H9 (cell line): Measurements from ENCODE around the gene HDC. TPM values are rescaled to one million over a fixed set of nuclear protein-coding genes. Genes with fewer than 3 reads are reported as not detected.

ENCODE experiments used
- DNase-seq: peaks from one replicate; pipeline ENCODE4 v3.0.0-alpha.2; 2017
- H2AFZ ChIP-seq: one replicate; pipeline ENCODE4 v1.6.1; 2013; ENCODE audit warnings: mild to moderate bottlenecking, low read length, control low read depth, moderate library complexity
- H2AK5ac ChIP-seq: 2 replicates; pipeline ENCODE4 v1.6.1; 2013; ENCODE audit warnings: low read length, control low read depth, mixed read lengths; ENCODE audit not compliant: insufficient read length
- H2BK120ac ChIP-seq: one replicate; pipeline ENCODE4 v1.6.1; 2013; ENCODE audit warnings: low read depth, mild to moderate bottlenecking, low read length, control low read depth, inconsistent platforms; ENCODE audit not compliant: poor library complexity, severe bottlenecking
- H2BK12ac ChIP-seq: 2 replicates; pipeline ENCODE4 v1.6.1; 2013; ENCODE audit warnings: low read length, control low read depth, mixed read lengths, low read depth; ENCODE audit not compliant: insufficient read length
- H2BK15ac ChIP-seq: 2 replicates; pipeline ENCODE4 v1.6.1; 2013; ENCODE audit warnings: low read depth, low read length, control low read depth
- H2BK20ac ChIP-seq: one replicate; pipeline ENCODE4 v1.6.1; 2013; ENCODE audit warnings: low read depth, mild to moderate bottlenecking, low read length, control low read depth, inconsistent platforms; ENCODE audit not compliant: poor library complexity, severe bottlenecking
- H2BK5ac ChIP-seq: 2 replicates; pipeline ENCODE4 v1.6.1; 2013; ENCODE audit warnings: low read length, control low read depth, mixed read lengths; ENCODE audit not compliant: insufficient read length
- H3K14ac ChIP-seq: 2 replicates; pipeline ENCODE4 v1.6.1; 2013; ENCODE audit warnings: low read length, control low read depth; ENCODE audit not compliant: insufficient read depth
- H3K18ac ChIP-seq: 2 replicates; pipeline ENCODE4 v1.6.1; 2013; ENCODE audit warnings: low read depth, mild to moderate bottlenecking, mixed read lengths, low read length, control low read depth; ENCODE audit not compliant: insufficient read length
- H3K23ac ChIP-seq: 2 replicates; pipeline ENCODE4 v1.6.1; 2013; ENCODE audit warnings: low read length, control low read depth, mixed read lengths, low read depth; ENCODE audit not compliant: insufficient read length
- H3K23me2 ChIP-seq: 2 replicates; pipeline ENCODE4 v1.6.1; 2013; ENCODE audit warnings: low read depth, mild to moderate bottlenecking, mixed read lengths, low read length, control low read depth; ENCODE audit not compliant: insufficient read length, poor library complexity, severe bottlenecking
- H3K27ac ChIP-seq: 2 replicates; pipeline ENCODE4 v1.5.1; 2013; ENCODE audit warnings: low read length, control low read depth, mixed read lengths, low read depth; ENCODE audit not compliant: insufficient read length
- H3K27me3 ChIP-seq: 2 replicates; pipeline ENCODE4 v1.6.1; 2013; ENCODE audit warnings: low read length, control low read depth, inconsistent platforms; ENCODE audit not compliant: insufficient read depth
- H3K4ac ChIP-seq: 2 replicates; pipeline ENCODE4 v1.6.1; 2013; ENCODE audit warnings: low read depth, mild to moderate bottlenecking, control low read depth, inconsistent platforms, low read length, moderate library complexity
- H3K4me1 ChIP-seq: 2 replicates; pipeline ENCODE4 v1.6.1; 2013; ENCODE audit warnings: low read length, control low read depth, inconsistent platforms; ENCODE audit not compliant: insufficient read depth
- H3K4me2 ChIP-seq: 2 replicates; pipeline ENCODE4 v1.6.1; 2013; ENCODE audit warnings: low read length, control low read depth, mixed read lengths; ENCODE audit not compliant: insufficient read length, insufficient read depth
- H3K56ac ChIP-seq: 2 replicates; pipeline ENCODE4 v1.6.1; 2013; ENCODE audit warnings: low read depth, mild to moderate bottlenecking, mixed read lengths, low read length, control low read depth; ENCODE audit not compliant: insufficient read length
- H3K79me1 ChIP-seq: 2 replicates; pipeline ENCODE4 v1.6.1; 2013; ENCODE audit warnings: low read depth, mild to moderate bottlenecking, moderate library complexity, low read length, control low read depth, inconsistent platforms; ENCODE audit not compliant: insufficient read depth, poor library complexity, severe bottlenecking
- H3K79me2 ChIP-seq: 2 replicates; pipeline ENCODE4 v1.6.1; 2013; ENCODE audit warnings: low read length, control low read depth, inconsistent platforms; ENCODE audit not compliant: insufficient read depth
- H3K9ac ChIP-seq: 2 replicates; pipeline ENCODE4 v1.6.1; 2013; ENCODE audit warnings: low read length, control low read depth, mixed read lengths; ENCODE audit not compliant: insufficient read length; ENCODE audit errors: extremely low read depth
- H3K9me3 ChIP-seq: one replicate; pipeline ENCODE4 v1.6.1; 2013; ENCODE audit warnings: low read depth, low read length, inconsistent platforms; ENCODE audit not compliant: control insufficient read depth
- H3T11ph ChIP-seq: one replicate; pipeline ENCODE4 v1.6.1; 2013; ENCODE audit warnings: mild to moderate bottlenecking, low read length, control low read depth, inconsistent platforms
- H4K20me1 ChIP-seq: one replicate; pipeline ENCODE4 v1.6.1; 2013; ENCODE audit not compliant: control insufficient read depth, insufficient read length, insufficient read depth
- H4K5ac ChIP-seq: 2 replicates; pipeline ENCODE4 v1.6.1; 2013; ENCODE audit warnings: low read depth, mild to moderate bottlenecking, mixed read lengths, low read length, control low read depth; ENCODE audit not compliant: insufficient read length
- H4K8ac ChIP-seq: replicated peaks from 2 replicates; pipeline ENCODE4 v1.6.1; 2013; ENCODE audit warnings: low read length, control low read depth, mixed read lengths, low read depth; ENCODE audit not compliant: insufficient read length
- H4K91ac ChIP-seq: 2 replicates; pipeline ENCODE4 v1.6.1; 2013; ENCODE audit warnings: low read depth, mild to moderate bottlenecking, moderate library complexity, mixed read lengths, low read length, control low read depth; ENCODE audit not compliant: insufficient read length
- H3K27ac Mint-ChIP-seq, 3 experiments: 2 replicates in 2 of 3; 3 replicates in 1 of 3; pipeline ENCODE4 v1.8.0; 2020 to 2021; ENCODE audit warnings: mixed read lengths in 3 of 3, mild to moderate bottlenecking in 1 of 3, moderate library complexity in 1 of 3
- H3K27me3 Mint-ChIP-seq: 2 replicates; pipeline ENCODE4 v1.8.0; 2021; ENCODE audit warnings: low read depth, mild to moderate bottlenecking, moderate library complexity, mixed read lengths
- H3K36me3 Mint-ChIP-seq, 3 experiments: 2 replicates in 2 of 3; 3 replicates in 1 of 3; pipeline ENCODE4 v1.8.0; 2020 to 2021; ENCODE audit warnings: low read depth in 3 of 3, mixed read lengths in 3 of 3; ENCODE audit not compliant: insufficient read depth in 1 of 3
- H3K4me1 Mint-ChIP-seq, 2 experiments: 2 replicates each; pipeline ENCODE4 v1.8.0; 2020; ENCODE audit warnings: mixed read lengths in 2 of 2
- H3K4me3 Mint-ChIP-seq, 2 experiments: 2 replicates in 1 of 2; 3 replicates in 1 of 2; pipeline ENCODE4 v1.8.0; 2020 to 2021; ENCODE audit warnings: mild to moderate bottlenecking in 2 of 2, mixed read lengths in 2 of 2, moderate library complexity in 1 of 2
- H3K9me3 Mint-ChIP-seq, 2 experiments: 2 replicates in 1 of 2; 3 replicates in 1 of 2; pipeline ENCODE4 v1.8.0; 2020; ENCODE audit warnings: mild to moderate bottlenecking in 2 of 2, mixed read lengths in 2 of 2, moderate library complexity in 1 of 2
- CTCF ChIP-seq: fragments of 200-600 bp; sonication (generic); conservative IDR thresholded peaks from 3 replicates; pipeline ENCODE4 v1.8.0; 2021; ENCODE audit warnings: antibody characterized with exemption, mild to moderate bottlenecking
- WGBS: extraction: QIAGEN DNeasy Blood & Tissue Kit; methylation state at CpG from one replicate; pipeline ENCODE4 v1.1.7; 2013; ENCODE audit warnings: missing lambda C conversion rate, low lambda C conversion rate, mixed read lengths; ENCODE audit not compliant: insufficient read length; ENCODE audit errors: extremely low coverage; 5-methylcytosine and 5-hydroxymethylcytosine counted together
- total RNA-seq: library from RNA; stranded (reverse); gene quantifications from 2 replicates; pipeline ENCODE4 v1.2.1, GENCODE V29; 2021

The HDC gene
- total RNA-seq, 1 experiment from 2014 or later: not detected

GRCh38 chr15:50251638-50252182 is 13.8 kb downstream of the HDC start:
- peaks cover 4 to 6% of the 10 kb centered on the region in 2 experiments; a peak in 3 of 4 replicates for H3K4me1 Mint-ChIP-seq
- H3K27ac Mint-ChIP-seq: no peak overlapping the region
- Histone ChIP-seq H3K27ac (no peak overlapping the region), H4K5ac (no peak overlapping the region), H4K91ac (no peak overlapping the region), H2BK15ac (no peak overlapping the region), H3K79me2 (no peaks in the 10 kb centered on the region), H2BK120ac (no peak overlapping the region), H3K14ac (no peak overlapping the region), H3K4me2 (no peak overlapping the region), H3K56ac (no peak overlapping the region), H3K9me3 (no peaks in the 10 kb centered on the region), H2BK12ac (no peak overlapping the region), H3K79me1 (no peaks in the 10 kb centered on the region), H3K4ac (no peak overlapping the region), H3K27me3 (no peaks in the 10 kb centered on the region), H3K23ac (no peak overlapping the region), H3K4me1 (no peaks in the 10 kb centered on the region), H3K23me2 (no peaks in the 10 kb centered on the region), H2BK5ac (no peak overlapping the region), H2AK5ac (no peak overlapping the region), H3K18ac (no peak overlapping the region), H4K8ac (no peak overlapping the region), H3K9ac (no peak overlapping the region), H3T11ph (no peak overlapping the region), H2BK20ac (no peak overlapping the region), H4K20me1 (no peaks in the 10 kb centered on the region), H2AFZ (no peak overlapping the region)
- no peak overlapping the region for H3K4me3 Mint-ChIP-seq
- peaks cover 4% of the 10 kb centered on the region for H3K27me3 Mint-ChIP-seq
- no peak for DNase-seq
- no peaks in the 10 kb centered on the region for H3K36me3 Mint-ChIP-seq
- no peaks in the 10 kb centered on the region for H3K9me3 Mint-ChIP-seq
- 0 out of 3 replicates have a peak, but pooled peaks have one; percentile 12 for TF ChIP-seq CTCF
- no CpG with 5 or more reads among the region's 11 CpGs for WGBS
